SK-N-SH treated with all-trans-retinoic acid at 6 μM for 48 hours (cell line): Measurements from ENCODE around the gene MEIKIN.

Source experiments
- ATAC-seq: fragments of 200-7000 bp; cut with Tn5 transposase; 3 replicates; pipeline ENCODE4 v1.9.1; 2020; ENCODE audit warnings: mild to moderate bottlenecking, moderate library complexity
- ARNTL ChIP-seq: fragments of 450-650 bp; formaldehyde crosslinking; IDR thresholded peaks from 2 replicates; pipeline ENCODE4 v1.5.0; 2020; ENCODE audit warnings: low read depth, mild to moderate bottlenecking, moderate library complexity, borderline replicate concordance
- BACH2 ChIP-seq: fragments of 250-450 bp; sonication (Bioruptor Pico); IDR thresholded peaks from 2 replicates; pipeline ENCODE4 v1.9.0; 2021; ENCODE audit warnings: mild to moderate bottlenecking, borderline replicate concordance
- CSRNP3 ChIP-seq: fragments of 250-450 bp; sonication (Bioruptor Pico); IDR thresholded peaks from 2 replicates; pipeline ENCODE4 v1.5.1; 2021; ENCODE audit warnings: mild to moderate bottlenecking, moderate library complexity
- ESRRG ChIP-seq: fragments of 250-450 bp; sonication (Bioruptor Pico); IDR thresholded peaks from 2 replicates; pipeline ENCODE4 v1.6.1; 2021; ENCODE audit warnings: mild to moderate bottlenecking
- OSR1 ChIP-seq: fragments of 250-450 bp; sonication (Bioruptor Pico); IDR thresholded peaks from 2 replicates; pipeline ENCODE4 v1.8.0; 2022; ENCODE audit warnings: moderate library complexity, mild to moderate bottlenecking, inconsistent platforms
- PPARA ChIP-seq: fragments of 250-450 bp; sonication (Bioruptor Pico); IDR thresholded peaks from 2 replicates; pipeline ENCODE4 v1.5.0; 2020; ENCODE audit warnings: mild to moderate bottlenecking, borderline replicate concordance
- RARB ChIP-seq: fragments of 250-450 bp; sonication (Bioruptor Pico); IDR thresholded peaks from 2 replicates; pipeline ENCODE4 v1.8.0; 2021; ENCODE audit warnings: mild to moderate bottlenecking, moderate library complexity
- SNAI2 ChIP-seq: fragments of 250-450 bp; sonication (Bioruptor Pico); IDR thresholded peaks from 2 replicates; pipeline ENCODE4 v1.5.0; 2020; ENCODE audit warnings: mild to moderate bottlenecking, moderate library complexity
- TCF4 ChIP-seq: fragments of 250-450 bp; sonication (Bioruptor Pico); IDR thresholded peaks from 2 replicates; pipeline ENCODE4 v1.8.0; 2021; ENCODE audit warnings: mild to moderate bottlenecking, moderate library complexity, borderline replicate concordance
- ZC3H10 ChIP-seq: fragments of 250-450 bp; sonication (Bioruptor Pico); IDR thresholded peaks from 2 replicates; pipeline ENCODE4 v1.5.1; 2021; ENCODE audit warnings: mild to moderate bottlenecking, moderate library complexity
- ZFP3 ChIP-seq: fragments of 250-450 bp; sonication (Bioruptor Pico); IDR thresholded peaks from 2 replicates; pipeline ENCODE4 v1.5.0; 2020; ENCODE audit warnings: mild to moderate bottlenecking, moderate library complexity
- ZFP30 ChIP-seq: fragments of 450-650 bp; formaldehyde crosslinking; IDR thresholded peaks from 2 replicates; pipeline ENCODE4 v1.5.0; 2022; ENCODE audit warnings: mild to moderate bottlenecking, moderate library complexity
- ZNF70 ChIP-seq: fragments of 450-650 bp; formaldehyde crosslinking; IDR thresholded peaks from 2 replicates; pipeline ENCODE4 v1.5.0; 2020; ENCODE audit warnings: mild to moderate bottlenecking, moderate library complexity
- ZNF8 ChIP-seq: fragments of 450-650 bp; formaldehyde crosslinking; IDR thresholded peaks from 2 replicates; pipeline ENCODE4 v1.5.0; 2020; ENCODE audit warnings: mild to moderate bottlenecking, moderate library complexity
- TF ChIP-seq, protein P1 (sequence below): fragments of 250-450 bp; sonication (Bioruptor Pico); IDR thresholded peaks from 2 replicates; pipeline ENCODE4 v1.5.0; 2020; ENCODE audit warnings: mild to moderate bottlenecking, moderate library complexity
- TF ChIP-seq, protein P2 (sequence below): fragments of 250-450 bp; sonication (Bioruptor Pico); IDR thresholded peaks from 2 replicates; pipeline ENCODE4 v1.8.0; 2020; ENCODE audit warnings: mild to moderate bottlenecking, moderate library complexity, borderline replicate concordance
- TF ChIP-seq, protein P3 (sequence below): fragments of 250-450 bp; sonication (Bioruptor Pico); IDR thresholded peaks from 2 replicates; pipeline ENCODE4 v1.8.0; 2021; ENCODE audit warnings: low read depth, mild to moderate bottlenecking, moderate library complexity, borderline replicate concordance

The MEIKIN gene

GRCh38 chr5:131757830-131758519 lies 187.5 kb downstream of the MEIKIN start:
- ATAC-seq = no peak
- TF ChIP-seq PPARA (CRISPR knock-in tag) (no peak), ZFP3 (CRISPR knock-in tag) (no peak), ESRRG (CRISPR knock-in tag) (no peak), SNAI2 (CRISPR knock-in tag) (no peak), ZC3H10 (no peak), BACH2 (CRISPR knock-in tag) (no peak), RARB (no peak), TCF4 (CRISPR knock-in tag) (no peak), OSR1 (CRISPR knock-in tag) (no peak), ZNF70 (no peak), ARNTL (CRISPR knock-in tag) (no peak), ZNF8 (CRISPR knock-in tag) (no peak), ZFP30 (CRISPR knock-in tag) (no peak), CSRNP3 (no peak)
- TF ChIP-seq, protein P1, sequence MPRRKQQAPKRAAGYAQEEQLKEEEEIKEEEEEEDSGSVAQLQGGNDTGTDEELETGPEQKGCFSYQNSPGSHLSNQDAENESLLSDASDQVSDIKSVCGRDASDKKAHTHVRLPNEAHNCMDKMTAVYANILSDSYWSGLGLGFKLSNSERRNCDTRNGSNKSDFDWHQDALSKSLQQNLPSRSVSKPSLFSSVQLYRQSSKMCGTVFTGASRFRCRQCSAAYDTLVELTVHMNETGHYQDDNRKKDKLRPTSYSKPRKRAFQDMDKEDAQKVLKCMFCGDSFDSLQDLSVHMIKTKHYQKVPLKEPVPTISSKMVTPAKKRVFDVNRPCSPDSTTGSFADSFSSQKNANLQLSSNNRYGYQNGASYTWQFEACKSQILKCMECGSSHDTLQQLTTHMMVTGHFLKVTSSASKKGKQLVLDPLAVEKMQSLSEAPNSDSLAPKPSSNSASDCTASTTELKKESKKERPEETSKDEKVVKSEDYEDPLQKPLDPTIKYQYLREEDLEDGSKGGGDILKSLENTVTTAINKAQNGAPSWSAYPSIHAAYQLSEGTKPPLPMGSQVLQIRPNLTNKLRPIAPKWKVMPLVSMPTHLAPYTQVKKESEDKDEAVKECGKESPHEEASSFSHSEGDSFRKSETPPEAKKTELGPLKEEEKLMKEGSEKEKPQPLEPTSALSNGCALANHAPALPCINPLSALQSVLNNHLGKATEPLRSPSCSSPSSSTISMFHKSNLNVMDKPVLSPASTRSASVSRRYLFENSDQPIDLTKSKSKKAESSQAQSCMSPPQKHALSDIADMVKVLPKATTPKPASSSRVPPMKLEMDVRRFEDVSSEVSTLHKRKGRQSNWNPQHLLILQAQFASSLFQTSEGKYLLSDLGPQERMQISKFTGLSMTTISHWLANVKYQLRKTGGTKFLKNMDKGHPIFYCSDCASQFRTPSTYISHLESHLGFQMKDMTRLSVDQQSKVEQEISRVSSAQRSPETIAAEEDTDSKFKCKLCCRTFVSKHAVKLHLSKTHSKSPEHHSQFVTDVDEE (CRISPR knock-in tag) = no peak
- TF ChIP-seq, protein P2, sequence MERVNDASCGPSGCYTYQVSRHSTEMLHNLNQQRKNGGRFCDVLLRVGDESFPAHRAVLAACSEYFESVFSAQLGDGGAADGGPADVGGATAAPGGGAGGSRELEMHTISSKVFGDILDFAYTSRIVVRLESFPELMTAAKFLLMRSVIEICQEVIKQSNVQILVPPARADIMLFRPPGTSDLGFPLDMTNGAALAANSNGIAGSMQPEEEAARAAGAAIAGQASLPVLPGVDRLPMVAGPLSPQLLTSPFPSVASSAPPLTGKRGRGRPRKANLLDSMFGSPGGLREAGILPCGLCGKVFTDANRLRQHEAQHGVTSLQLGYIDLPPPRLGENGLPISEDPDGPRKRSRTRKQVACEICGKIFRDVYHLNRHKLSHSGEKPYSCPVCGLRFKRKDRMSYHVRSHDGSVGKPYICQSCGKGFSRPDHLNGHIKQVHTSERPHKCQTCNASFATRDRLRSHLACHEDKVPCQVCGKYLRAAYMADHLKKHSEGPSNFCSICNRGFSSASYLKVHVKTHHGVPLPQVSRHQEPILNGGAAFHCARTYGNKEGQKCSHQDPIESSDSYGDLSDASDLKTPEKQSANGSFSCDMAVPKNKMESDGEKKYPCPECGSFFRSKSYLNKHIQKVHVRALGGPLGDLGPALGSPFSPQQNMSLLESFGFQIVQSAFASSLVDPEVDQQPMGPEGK (CRISPR knock-in tag) = no peak
- TF ChIP-seq, protein P3, sequence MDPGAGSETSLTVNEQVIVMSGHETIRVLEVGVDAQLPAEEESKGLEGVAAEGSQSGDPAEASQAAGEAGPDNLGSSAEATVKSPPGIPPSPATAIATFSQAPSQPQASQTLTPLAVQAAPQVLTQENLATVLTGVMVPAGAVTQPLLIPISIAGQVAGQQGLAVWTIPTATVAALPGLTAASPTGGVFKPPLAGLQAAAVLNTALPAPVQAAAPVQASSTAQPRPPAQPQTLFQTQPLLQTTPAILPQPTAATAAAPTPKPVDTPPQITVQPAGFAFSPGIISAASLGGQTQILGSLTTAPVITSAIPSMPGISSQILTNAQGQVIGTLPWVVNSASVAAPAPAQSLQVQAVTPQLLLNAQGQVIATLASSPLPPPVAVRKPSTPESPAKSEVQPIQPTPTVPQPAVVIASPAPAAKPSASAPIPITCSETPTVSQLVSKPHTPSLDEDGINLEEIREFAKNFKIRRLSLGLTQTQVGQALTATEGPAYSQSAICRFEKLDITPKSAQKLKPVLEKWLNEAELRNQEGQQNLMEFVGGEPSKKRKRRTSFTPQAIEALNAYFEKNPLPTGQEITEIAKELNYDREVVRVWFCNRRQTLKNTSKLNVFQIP (CRISPR knock-in tag) = no peak
